GM18858 (cell line): ENCODE measurements around the gene LENG9.

Source experiments
- ATAC-seq: cut with Tn5 transposase; IDR thresholded peaks from one replicate; pipeline ENCODE4 v1.9.1; 2021; ENCODE audit not compliant: unreplicated experiment

Gene LENG9

DNA sequence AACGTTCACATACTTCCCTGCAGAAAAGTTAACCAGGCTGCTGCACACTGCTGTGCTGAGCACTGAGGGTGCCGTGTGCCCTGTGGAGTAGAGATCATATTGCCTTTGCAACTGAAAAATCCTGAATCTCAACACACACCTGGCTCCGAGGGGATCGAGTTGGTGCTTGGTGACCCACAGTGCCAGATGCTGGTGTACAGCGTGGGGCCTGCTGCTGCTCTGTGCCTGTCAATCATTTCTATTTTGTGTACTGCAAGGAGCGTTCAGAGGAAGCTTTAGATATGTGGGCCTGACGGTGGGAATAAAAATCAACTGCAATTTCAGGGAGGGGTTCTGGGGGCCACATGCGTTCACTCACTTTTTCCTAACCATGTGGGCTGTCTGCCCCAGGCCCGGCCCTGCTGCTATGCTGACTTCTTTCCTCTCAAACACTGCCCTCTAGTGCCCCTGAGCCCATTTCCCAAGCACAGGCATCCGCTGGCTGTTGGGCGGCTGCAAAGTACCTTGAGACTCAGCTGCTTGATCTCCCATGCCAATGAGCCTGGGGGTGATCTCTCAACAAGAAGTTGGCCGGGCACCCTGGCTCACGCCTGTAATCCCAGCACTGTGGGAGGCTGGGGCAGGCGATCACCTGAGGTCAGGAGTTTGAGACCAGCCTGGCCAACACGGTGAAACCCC is 24.3 kb downstream of the LENG9 start:
- no peak for ATAC-seq

DNA sequence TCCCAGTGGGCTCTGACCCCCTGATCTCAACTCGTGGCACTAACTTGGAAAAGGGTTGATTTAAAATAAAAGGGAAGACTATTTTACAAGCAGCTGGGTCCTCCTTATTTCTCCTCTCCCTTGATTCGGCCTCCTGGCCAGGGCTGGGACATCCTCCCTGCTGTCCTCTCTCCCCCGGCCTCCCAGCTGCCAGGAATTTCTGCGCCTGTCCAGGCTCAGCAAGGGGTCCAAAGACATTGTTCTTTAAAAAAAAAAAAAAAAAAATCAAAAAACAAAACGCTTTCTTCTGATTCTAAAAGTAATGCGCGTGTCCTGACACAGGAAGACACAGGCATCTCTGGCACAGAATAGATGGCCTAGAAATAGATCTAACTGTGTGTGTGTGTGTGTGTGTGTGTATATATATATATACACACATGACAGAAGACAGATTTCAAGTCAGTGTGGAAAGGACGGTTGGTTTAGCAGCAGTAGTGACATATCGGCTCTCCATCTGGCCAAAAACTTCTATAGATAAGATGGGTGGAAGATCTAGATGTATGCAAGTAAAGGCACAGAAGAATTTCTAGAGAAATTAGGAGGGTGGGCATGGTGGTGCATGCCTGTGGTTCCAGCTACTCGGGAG is 26.8 kb downstream of the LENG9 start:
- ATAC-seq = no peak

DNA sequence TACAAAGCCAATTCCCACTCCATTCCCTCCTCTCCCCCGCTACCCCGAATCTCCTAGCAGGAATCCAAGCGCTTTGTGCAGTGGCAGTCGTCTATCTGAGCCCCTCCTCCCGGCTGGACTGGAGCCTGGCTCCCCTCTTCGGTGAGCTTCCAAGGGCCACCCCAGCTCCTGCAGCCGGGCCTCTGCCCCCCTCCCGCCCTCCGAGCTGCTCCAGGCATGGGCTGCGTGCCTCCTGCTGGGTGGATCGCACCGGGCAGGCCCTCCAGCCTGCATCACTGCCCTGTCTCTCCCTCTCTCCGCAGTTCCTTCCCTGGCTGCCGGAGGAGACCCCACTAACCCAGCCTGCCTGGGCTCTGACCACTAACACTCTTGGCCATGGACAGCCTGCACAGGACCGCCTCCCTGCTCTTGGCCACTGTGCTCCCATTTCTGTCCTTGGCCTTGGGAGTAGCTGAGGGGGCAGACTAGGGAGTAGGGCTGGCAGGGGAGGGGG is 27.5 kb downstream of the LENG9 start:
- ATAC-seq = no peak

DNA sequence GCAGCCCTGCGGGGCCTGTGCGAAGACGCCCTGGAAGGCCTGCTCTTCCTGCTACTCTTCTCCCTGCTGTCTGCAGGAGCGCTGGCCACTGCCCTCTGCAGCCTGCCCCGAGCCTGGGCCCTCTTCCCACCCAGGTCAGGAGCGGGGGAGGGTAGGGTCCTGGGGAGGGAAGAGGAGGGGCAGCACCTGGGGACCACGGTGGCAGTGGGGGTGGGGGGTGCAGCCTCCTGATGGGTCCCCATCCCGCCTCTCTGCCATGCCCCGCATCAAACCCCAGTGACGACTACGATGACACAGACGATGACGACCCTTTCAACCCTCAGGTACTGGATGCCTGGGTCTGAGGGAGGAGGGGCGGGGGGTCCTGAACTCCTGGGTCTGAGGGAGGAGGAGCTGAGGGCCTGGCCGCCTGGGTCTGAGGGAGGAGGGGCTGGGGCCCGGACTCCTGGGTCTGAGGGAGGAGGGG is 28.0 kb downstream of the LENG9 start:
- no peak for ATAC-seq

DNA sequence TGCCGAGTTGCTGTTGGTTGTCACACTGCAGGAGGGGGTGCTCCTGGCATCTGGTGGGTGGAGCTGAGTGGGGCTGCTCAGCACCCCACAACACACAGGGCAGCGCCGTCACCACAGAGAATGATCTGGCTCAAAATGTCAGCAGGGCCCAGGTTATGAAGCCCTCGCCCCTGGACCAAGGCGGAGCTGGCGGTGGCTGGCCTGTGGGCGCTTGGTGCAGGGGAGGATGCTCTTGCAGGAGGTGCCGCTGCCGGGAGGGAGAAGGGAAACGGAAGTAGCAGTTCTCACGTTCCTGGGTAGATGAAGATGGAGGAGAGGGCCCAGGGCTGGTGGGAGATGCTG is 28.7 kb downstream of the LENG9 start:
- ATAC-seq = no peak

DNA sequence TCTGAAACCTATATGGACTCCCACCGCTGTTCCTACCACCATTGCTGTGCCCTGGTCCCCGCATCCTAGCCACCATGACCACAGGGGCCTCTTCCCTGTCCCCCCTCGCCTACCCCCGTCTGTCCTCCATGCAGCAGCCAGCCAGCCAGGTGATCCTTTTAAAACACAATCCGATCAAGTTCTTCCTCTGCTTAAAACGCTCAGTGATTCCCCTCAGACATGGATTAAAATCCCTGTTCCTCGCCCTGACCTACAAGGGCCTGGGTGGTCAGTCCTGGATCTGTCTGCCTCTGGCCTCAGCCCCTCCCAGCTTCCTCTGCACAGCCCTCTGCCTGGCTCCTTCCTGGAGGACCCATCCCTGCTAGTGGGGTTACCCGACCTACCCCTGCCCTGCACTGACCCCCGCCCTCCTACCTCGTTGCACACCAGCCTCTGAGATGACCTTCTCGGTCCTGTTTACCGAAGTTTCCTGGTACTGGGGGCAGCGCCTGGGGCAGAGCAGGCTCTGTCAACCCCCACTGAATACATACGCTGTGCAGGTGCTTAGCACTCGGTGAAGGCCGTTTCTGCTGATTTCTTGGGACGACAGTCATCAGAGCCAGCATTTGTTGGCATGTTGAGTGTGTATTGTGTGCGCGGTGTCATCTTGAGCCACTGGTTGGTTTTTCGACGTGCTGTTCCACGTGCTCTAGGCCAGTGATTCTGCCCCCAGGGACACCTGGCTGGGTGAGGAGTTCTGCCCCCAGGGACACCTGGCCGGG is 29.3 kb downstream of the LENG9 start:
- ATAC-seq = no peak

DNA sequence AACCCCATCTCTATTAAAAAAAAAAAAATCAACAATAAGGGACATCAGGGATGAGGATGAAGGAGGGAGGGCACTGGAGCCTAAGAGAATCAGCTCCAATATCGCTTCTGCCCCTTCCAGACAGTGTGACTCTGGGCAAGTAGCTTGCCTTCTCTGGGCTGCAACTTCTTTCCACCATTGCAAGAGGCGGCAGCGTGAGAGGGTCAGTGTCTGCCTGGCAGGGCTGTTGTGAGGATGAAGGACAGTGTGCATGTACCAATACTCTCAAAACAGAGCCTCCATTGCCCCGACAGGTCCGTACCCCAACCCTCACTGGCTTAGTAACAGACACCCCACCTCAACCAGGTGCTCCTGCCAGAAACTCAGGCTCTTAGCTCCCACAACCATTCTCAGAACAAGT is 29.9 kb downstream of the LENG9 start:
- no peak for ATAC-seq

DNA sequence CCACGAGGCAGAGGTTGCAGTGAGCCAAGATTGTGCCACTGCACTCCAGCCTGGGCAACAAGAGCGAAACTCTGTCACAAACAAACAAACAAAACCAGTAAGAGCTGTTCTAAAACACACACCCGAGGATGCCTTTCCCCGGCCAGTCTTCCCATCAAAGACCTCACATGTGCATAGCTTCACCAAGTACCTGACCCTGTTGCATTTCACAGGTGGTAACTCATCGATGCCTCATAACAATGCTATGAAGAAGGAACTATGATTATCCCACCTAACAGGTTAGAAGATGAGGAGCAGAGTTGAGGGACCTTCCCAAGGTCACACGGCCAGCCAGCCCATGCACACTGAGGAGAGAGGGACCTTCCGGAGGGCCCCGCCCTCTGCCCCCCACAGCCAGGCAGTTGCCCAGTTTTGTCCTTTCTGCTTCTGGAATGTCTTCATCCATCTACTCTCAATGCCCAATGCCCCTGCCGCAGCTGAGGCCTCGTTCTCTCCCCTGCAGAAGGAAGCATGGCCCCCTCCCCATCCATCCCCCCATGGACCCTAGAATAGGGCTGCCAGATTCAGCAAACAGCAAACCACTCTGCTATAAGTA is 31.3 kb downstream of the LENG9 start:
- ATAC-seq = no peak

DNA sequence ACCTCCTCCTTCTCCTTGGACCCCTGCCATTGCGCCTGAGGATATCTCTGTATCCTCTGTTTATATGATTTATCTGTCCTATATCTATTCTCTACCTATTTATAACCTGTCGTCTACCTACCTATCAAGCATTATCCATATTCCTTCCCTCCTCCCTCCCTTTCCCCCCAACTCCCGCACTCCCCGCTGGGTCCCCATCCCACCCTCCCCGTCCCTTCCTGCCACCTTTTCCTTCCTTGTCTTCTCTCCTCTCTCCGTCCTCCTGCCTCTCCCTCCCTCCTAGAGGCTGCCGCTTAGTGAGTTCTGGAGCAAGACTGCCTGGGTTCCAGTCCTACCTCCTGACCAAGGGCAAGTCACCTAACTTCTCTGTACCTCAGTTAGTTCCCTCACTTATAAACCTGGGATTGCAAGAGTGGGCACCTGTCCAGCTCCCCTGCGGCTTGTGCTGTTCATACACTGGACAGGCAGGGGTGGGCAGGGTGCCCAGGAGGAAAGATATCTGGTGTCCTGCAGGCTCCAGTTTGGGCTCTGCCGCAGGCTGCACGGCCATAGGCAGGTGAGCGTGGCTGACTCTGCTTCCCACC is 32.2 kb downstream of the LENG9 start:
- no peak for ATAC-seq

DNA sequence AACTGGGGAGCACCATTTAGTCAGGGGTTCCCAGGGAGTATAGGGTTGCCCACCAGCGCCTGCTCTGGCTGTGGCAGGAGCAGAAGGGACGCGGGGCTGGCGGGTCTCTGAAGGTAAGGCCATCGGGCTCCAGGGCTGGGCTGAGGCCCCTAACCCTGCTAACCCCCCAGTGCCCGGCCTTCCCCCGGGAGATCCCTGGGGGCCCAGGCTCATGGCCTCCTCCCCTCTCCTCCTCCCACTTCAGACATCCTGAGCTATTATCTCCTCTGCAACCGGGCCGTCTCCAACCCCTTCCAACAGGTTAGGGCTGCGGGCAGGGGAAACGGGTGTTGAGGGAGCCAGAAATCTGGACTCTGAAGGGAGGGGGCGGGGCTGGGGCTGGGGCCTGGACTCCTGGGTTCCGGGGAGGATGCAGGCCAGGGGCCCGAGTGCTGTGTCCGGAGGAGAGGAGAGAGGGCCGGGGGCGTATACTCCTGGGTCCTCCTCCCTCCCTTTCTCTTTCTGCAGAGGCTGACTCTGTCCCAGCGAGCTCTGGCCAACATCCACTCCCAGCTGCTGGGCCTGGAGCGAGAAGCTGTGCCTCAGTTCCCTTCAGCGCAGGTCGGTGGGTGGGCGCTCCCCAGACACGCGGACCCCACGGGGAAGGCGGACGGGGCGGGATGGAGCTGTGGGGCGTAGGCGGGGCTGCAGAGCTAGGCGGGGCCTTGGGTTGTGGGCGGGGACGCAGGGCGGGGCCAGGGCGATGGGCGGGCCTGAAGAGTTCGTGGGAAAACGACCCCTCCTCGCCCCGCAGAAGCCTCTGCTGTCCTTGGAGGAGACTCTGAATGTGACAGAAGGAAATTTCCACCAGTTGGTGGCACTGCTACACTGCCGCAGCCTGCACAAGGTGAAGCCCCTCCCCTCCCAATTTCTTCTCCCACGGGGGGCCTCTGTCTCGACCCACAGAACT is 33.0 kb downstream of the LENG9 start:
- no peak for ATAC-seq

DNA sequence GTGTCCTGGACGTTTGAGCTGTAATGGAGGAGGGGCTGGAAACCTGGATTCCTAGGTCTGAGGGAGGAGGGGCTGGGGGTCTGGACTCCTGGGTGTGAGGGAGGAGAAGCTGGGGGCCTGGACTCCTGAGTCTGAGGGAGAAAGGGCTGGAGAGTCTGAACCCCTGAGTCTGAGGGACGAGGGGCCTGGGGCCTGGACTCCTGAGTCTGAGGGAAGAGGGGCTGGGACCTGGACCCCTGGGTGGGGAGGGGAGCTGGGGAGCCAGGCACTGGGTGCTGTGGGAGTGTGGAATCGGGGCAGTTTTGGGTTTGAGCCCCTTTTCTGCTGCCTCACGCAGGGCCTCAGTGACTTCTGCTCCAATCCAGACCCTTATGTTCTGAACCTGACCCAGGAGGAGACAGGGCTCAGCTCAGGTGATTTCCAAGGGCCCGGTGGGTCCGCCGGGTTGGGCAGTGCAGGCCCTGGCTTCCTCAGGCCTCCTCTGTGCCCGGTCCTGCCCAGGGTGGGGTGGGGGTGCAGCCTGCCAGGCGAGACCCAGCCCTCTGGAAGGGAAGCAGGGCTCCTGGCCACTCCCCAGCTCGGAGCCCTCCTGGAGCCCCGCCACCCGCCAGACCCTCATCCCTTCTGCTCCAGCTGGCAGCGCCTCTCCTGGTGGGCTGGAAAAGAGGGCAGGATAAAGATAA is 33.9 kb downstream of the LENG9 start:
- no peak for ATAC-seq

DNA sequence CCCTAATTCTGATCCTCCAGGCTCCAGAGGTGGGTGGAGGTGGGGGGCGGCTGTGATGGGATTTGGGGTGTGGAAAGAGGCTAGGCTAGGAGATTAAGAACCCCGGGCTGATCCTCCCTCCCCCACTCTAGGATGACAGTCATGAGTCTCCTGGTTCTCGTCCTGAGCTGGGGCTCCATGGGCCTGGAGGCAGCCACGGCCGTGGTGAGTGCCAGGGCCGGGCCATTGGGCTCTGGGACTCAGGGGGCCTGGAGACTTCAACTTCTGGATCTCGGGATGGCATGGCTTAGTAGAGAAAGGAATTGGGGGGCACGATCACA is 34.4 kb downstream of the LENG9 start:
- ATAC-seq = no peak

DNA sequence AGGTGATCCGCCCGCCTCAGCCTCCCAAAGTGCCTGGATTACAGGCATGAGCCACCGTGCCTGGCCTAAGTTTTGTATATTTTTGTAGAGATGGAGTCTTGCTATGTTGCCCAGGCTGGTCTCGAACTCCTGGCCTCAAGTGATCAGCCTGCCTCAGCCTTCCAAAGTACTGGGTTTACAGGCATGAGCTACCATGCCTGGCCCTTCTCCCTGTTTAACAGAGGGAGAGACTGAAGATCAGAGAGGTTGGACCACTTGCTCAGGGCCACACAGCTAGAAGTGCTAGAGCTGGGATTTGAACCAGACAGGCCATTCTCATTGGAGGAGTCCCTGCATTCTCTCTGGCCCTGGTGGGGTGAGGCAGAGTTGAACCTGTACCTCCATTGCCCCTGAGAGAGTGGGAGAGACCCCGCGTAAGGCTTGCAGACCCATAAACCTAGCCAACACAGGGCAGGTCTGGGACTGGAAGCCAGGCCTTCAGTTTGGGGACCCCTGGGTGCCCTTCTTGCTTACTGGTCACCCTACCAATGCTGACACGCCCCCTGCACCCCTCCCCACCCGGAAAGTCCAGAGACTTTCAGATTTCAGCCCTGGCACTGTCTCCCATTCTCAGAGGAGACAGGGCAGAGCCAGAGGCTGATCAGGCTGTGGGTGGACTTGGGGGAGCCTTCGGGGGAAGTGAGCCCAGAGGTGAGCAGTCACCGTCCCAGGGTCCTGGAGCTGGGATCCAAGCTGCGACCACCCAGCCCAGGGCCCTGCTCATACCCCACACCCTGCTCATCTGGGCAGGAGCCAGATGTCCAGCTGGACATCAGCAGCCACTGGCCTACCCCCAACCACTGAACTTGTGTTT is 35.0 kb downstream of the LENG9 start:
- no peak for ATAC-seq

DNA sequence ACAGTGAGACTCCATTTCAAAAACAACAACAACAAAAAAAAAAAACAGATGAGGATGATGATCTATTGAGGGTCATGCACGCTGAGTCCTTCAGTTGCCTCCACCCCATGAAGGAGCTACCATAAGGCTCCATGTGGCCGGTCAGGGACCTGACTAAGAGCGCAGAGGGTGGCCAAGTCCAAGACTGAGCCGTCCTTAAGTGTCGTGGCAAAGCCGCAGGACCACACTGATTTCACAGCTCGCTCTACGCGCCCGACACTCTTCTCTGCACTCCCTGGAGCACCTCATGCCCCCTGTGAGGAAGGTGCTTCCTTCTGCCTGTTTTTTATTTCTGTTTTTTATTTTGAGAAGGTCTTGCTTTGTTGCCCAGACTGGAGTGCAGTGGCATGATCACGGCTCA is 36.0 kb downstream of the LENG9 start:
- ATAC-seq = no peak

DNA sequence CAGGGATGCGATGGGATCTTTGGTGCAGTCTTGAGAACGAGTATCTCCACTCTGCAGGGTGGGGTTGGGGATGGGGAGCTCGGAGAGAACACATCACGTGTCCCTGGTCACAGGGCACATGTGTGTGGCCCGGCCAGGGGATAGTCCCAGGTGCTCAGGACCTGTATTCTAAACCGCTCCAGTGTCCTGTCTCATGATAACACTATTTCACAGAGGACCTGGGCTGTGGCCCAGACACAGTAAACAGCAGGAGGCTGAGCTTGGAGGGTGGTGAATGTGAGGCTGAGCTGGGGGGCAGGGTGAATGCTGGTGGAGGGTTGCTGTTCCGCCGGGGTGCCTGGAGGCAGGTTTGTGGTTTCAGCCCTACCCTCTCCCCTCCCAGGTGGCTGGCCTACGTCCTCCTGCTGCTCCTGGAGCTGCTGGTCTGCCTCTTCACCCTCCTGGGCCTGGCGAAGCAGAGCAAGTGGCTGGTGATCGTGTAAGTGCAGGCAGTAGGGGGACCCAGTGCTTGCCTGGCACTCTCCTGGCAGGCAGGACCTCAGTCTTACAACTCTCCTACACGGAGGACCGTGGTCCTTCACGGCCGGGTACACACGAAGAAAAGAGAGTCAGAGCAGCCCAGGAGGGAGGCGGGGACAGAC is 37.2 kb downstream of the LENG9 start:
- ATAC-seq = no peak

DNA sequence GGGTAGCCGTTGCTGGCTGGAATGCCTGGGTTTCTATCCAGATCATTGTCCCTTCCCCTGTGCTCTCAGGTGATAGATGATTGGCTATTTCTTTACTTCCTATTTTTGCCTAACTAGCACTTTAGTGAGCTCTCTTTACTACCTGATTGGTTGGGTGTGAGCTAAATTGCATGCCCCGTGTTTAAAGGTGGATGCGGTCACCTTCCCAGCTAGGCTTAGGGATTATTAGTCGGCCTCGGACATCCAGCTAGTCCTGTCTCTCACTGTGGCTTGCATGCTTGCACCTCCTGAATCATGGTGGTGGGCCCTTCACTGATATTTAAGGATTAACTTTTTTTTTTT is 38.2 kb downstream of the LENG9 start:
- no peak for ATAC-seq

DNA sequence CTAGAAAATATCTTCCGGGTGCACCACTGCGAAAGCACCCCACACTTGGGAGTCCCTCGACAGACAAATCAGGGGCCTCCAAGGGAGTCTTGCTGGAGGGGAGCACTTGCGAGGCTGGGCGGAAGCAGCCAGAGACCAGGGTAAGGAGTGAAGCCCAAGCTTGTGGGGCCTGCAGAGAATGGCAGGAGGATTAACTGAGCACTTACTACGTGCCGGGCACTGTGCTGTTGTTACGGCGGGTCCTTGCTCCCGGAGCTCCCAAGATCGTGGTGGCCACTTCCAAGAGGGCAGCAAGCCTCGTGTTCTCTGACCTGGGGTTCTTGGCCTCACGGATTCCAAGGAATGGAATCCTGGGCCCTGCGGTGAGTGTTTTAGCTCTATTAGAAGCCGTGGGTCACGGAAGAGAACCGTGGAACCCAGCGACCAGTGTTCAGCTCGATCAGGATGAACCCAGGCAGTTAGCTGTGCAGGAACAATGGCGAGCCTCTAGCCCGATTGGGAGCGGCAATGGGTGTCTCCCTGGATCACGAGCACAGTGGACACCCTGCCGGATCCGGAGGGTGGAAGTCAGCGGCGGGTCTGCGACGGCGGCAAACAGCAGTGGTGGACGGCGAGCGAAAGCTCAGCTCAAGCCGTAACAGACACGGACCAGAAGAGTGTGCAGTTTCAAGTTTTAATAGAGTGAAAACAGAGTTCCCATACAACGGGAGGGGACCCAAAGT is 38.8 kb downstream of the LENG9 start:
- ATAC-seq = no peak

DNA sequence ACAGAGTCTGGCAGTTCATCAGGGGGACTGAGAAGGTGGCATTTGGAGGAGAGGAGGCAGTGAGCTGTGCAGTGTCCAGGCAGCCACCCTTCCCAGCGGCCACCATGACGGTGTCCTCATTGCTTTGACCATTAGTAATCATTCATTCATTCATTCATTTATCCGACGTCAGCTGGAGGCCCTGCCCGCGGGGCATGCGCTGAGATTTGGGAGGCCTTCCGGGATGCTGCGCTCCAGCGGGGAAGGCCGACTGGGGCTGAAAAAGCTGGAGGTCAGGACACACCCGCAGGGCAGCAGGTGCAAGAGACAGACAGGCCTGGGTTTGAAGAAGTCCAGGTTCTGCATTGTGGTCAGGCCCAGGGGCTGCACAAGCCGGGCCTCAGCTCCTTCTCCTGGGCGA is 39.4 kb downstream of the LENG9 start:
- ATAC-seq = no peak
